GM19372 (cell line): ENCODE data around the gene PAX5.

Experiments
- ATAC-seq: cut with Tn5 transposase; IDR thresholded peaks from one replicate; pipeline ENCODE4 v1.9.1; 2021; ENCODE audit warnings: mild to moderate bottlenecking, low read depth, moderate library complexity; ENCODE audit not compliant: unreplicated experiment

PAX5 gene

GRCh38 chr9:36906492-36906891, 127.6 kb downstream of the PAX5 start:
- no peak for ATAC-seq

GRCh38 chr9:36905101-36906066, 128.7 kb downstream of the PAX5 start:
- no peak for ATAC-seq

GRCh38 chr9:36903541-36904435, 130.3 kb downstream of the PAX5 start:
- no peak for ATAC-seq

- no peak for ATAC-seq
Measured at GRCh38 chr9:36902861-36903524, 131.1 kb downstream of the PAX5 start.

- ATAC-seq, result no peak
Measured at GRCh38 chr9:36902080-36902716, 131.9 kb downstream of the PAX5 start.

- no peak for ATAC-seq
Measured at GRCh38 chr9:36901528-36901927, 132.5 kb downstream of the PAX5 start.

GRCh38 chr9:36900856-36901220, 133.2 kb downstream of the PAX5 start:
- ATAC-seq, result no peak

- ATAC-seq, result no peak
Measured at GRCh38 chr9:36900136-36900855, 133.8 kb downstream of the PAX5 start.

GRCh38 chr9:36899406-36899805, 134.7 kb downstream of the PAX5 start:
- ATAC-seq, result no peak

- ATAC-seq, result no peak
Measured at GRCh38 chr9:36898431-36899020, 135.5 kb downstream of the PAX5 start.

- no peak for ATAC-seq
Measured at GRCh38 chr9:36897478-36897877, 136.6 kb downstream of the PAX5 start.

- ATAC-seq, result no peak
Measured at GRCh38 chr9:36897019-36897418, 137.0 kb downstream of the PAX5 start.

GRCh38 chr9:36896296-36896695, 137.8 kb downstream of the PAX5 start:
- ATAC-seq, result no peak

- no peak for ATAC-seq
Measured at GRCh38 chr9:36895744-36896260, 138.3 kb downstream of the PAX5 start.

- ATAC-seq, result no peak
Measured at GRCh38 chr9:36894695-36895310, 139.3 kb downstream of the PAX5 start.

- no peak for ATAC-seq
Measured at GRCh38 chr9:36893911-36894310, 140.2 kb downstream of the PAX5 start.

- ATAC-seq, result no peak
Measured at GRCh38 chr9:36893184-36893583, 140.9 kb downstream of the PAX5 start.

- ATAC-seq, result no peak
Measured at GRCh38 chr9:36892279-36892678, 141.8 kb downstream of the PAX5 start.
